Glomerular visceral epithelial cell (primary cell): ENCODE data around the gene SLC18A2.
"Not testable (repeated sequence)": the region's sequence is repeated elsewhere in the genome, so short reads cannot be mapped to it uniquely, and the experiment has no call there.

ENCODE experiments used
- DNase-seq: peaks from one replicate; pipeline ENCODE4 v3.0.0-alpha.2; 2016; ENCODE audit errors: extremely low spot score

The SLC18A2 gene

GRCh38 chr10:117240621-117241529, at the start of gene SLC18A2:
Gene SLC18A2, plus strand, starts transcription at chr10:117241114. Its CDS starts 580 bp downstream, at chr10:117241694.
- no peak for DNase-seq

GRCh38 chr10:117197189-117197588, 43.7 kb upstream of the SLC18A2 start, which contains the start of gene KCNK18:
Gene KCNK18, plus strand, starts transcription at chr10:117197489. Its CDS starts 0 bp downstream, at chr10:117197489.
- DNase-seq, result no peak

- no peak for DNase-seq
Measured at GRCh38 chr10:117198088-117198487, 42.8 kb upstream of the SLC18A2 start.

- no peak for DNase-seq
Measured at GRCh38 chr10:117201826-117202225, 39.1 kb upstream of the SLC18A2 start.

GRCh38 chr10:117204316-117204715, 36.6 kb upstream of the SLC18A2 start:
- no peak for DNase-seq

GRCh38 chr10:117212176-117212575, 28.7 kb upstream of the SLC18A2 start:
- no peak for DNase-seq

GRCh38 chr10:117214401-117214800, 26.5 kb upstream of the SLC18A2 start:
- DNase-seq, result peak; percentile 15

GRCh38 chr10:117215079-117215478, 25.8 kb upstream of the SLC18A2 start:
- no peak for DNase-seq

- DNase-seq, result no peak
Measured at GRCh38 chr10:117216028-117216427, 24.9 kb upstream of the SLC18A2 start.

GRCh38 chr10:117216611-117217195, 24.2 kb upstream of the SLC18A2 start:
- peak; percentile 67 for DNase-seq

GRCh38 chr10:117217196-117217761, 23.6 kb upstream of the SLC18A2 start:
- DNase-seq, result no peak

GRCh38 chr10:117218654-117219053, 22.3 kb upstream of the SLC18A2 start:
- no peak for DNase-seq

- peak; percentile 72 for DNase-seq
Measured at GRCh38 chr10:117221156-117221711, 19.7 kb upstream of the SLC18A2 start.

GRCh38 chr10:117222552-117222951, 18.4 kb upstream of the SLC18A2 start:
- DNase-seq, result no peak

- no peak for DNase-seq
Measured at GRCh38 chr10:117222976-117223692, 17.8 kb upstream of the SLC18A2 start.

- no peak for DNase-seq
Measured at GRCh38 chr10:117223693-117224430, 17.1 kb upstream of the SLC18A2 start.

- no peak for DNase-seq
Measured at GRCh38 chr10:117224881-117225280, 16.0 kb upstream of the SLC18A2 start.

GRCh38 chr10:117226813-117227451, 14.0 kb upstream of the SLC18A2 start:
- DNase-seq, result peak; percentile 28

GRCh38 chr10:117228210-117228609, 12.7 kb upstream of the SLC18A2 start:
- no peak for DNase-seq

GRCh38 chr10:117230107-117230506, 10.8 kb upstream of the SLC18A2 start:
- not testable (repeated sequence) for DNase-seq
